K562 (cell line): Measurements from ENCODE around the gene KRI1. TPM values are rescaled to one million over a fixed set of nuclear protein-coding genes. Genes with fewer than 3 reads are reported as not detected.

Experiments
- BCOR ChIP-seq: fragments of 450-650 bp; IDR thresholded peaks from 2 replicates; pipeline ENCODE4 v1.6.1; 2016
- CBX1 ChIP-seq: sonication (generic); IDR thresholded peaks from 2 replicates; pipeline ENCODE4 v1.6.1; 2016; ENCODE audit warnings: antibody characterized with exemption, low read depth, mild to moderate bottlenecking
- CCAR2 ChIP-seq: fragments of 200-400 bp; formaldehyde crosslinking; IDR thresholded peaks from 2 replicates; pipeline ENCODE4 v1.6.1; 2017; ENCODE audit warnings: mild to moderate bottlenecking, low read depth, low read length
- CTCFL ChIP-seq: IDR thresholded peaks from 2 replicates; pipeline ENCODE4 v1.6.1; 2011; ENCODE audit warnings: borderline replicate concordance, low read depth, mild to moderate bottlenecking, moderate library complexity, low read length; ENCODE audit not compliant: insufficient read depth, poor library complexity, severe bottlenecking
- CXXC5 ChIP-seq: fragments of 250-450 bp; sonication (Bioruptor Pico); IDR thresholded peaks from 2 replicates; pipeline ENCODE4 v1.8.0; 2022; ENCODE audit warnings: inconsistent platforms, mild to moderate bottlenecking, moderate library complexity
- DACH1 ChIP-seq: fragments of 450-650 bp; IDR thresholded peaks from 2 replicates; pipeline ENCODE4 v1.6.1; 2018; ENCODE audit not compliant: partially characterized antibody
- DDX20 ChIP-seq: fragments of 450-650 bp; IDR thresholded peaks from 2 replicates; pipeline ENCODE4 v1.6.1; 2016; ENCODE audit warnings: missing genetic modification characterization, low read depth, mild to moderate bottlenecking, missing compliant biosample characterization, moderate library complexity
- DEAF1 ChIP-seq: fragments of 450-650 bp; formaldehyde crosslinking; IDR thresholded peaks from 2 replicates; pipeline ENCODE4 v1.4.0; 2020; ENCODE audit warnings: mild to moderate bottlenecking, moderate library complexity
- GATAD2B ChIP-seq: fragments of 450-650 bp; IDR thresholded peaks from 2 replicates; pipeline ENCODE4 v1.6.1; 2017; ENCODE audit warnings: mild to moderate bottlenecking, borderline replicate concordance
- JUNB ChIP-seq: fragments of 450-650 bp; formaldehyde crosslinking; conservative IDR thresholded peaks from 2 replicates; pipeline ENCODE4 v1.4.0; 2020; ENCODE audit warnings: mild to moderate bottlenecking
- KAT2B ChIP-seq: IDR thresholded peaks from one replicate; pipeline ENCODE4 v1.6.1; 2012; ENCODE audit warnings: low read depth, mild to moderate bottlenecking, control low read depth, inconsistent platforms, low read length, moderate library complexity
- KDM5B ChIP-seq: fragments of 200-600 bp; sonication (generic); IDR thresholded peaks from 2 replicates; pipeline ENCODE4 v1.6.1; 2012; ENCODE audit warnings: low read depth, mild to moderate bottlenecking, moderate library complexity, low read length, control low read depth, inconsistent platforms; ENCODE audit not compliant: insufficient replicate concordance
- NCOA1 ChIP-seq: fragments of 450-650 bp; IDR thresholded peaks from 2 replicates; pipeline ENCODE4 v1.6.1; 2016; ENCODE audit warnings: low read depth
- NFXL1 ChIP-seq: fragments of 450-650 bp; formaldehyde crosslinking; IDR thresholded peaks from 2 replicates; pipeline ENCODE4 v1.4.0; 2021; ENCODE audit warnings: mild to moderate bottlenecking
- PHF21A ChIP-seq: fragments of 450-650 bp; IDR thresholded peaks from 2 replicates; pipeline ENCODE4 v1.6.1; 2017; ENCODE audit warnings: low read depth, borderline replicate concordance
- POLR2AphosphoS2 ChIP-seq: IDR thresholded peaks from 2 replicates; pipeline ENCODE4 v1.6.1; 2012; ENCODE audit warnings: low read length, improper control_type of control experiment
- RCOR1 ChIP-seq, 2 experiments: IDR thresholded peaks; 2 replicates each; pipeline ENCODE4 v1.6.1; 2012; ENCODE audit warnings: low read depth in 2 of 2, low read length in 2 of 2, borderline replicate concordance in 1 of 2, improper control_type of control experiment in 1 of 2
- SMARCA5 ChIP-seq: fragments of 450-650 bp; IDR thresholded peaks from 2 replicates; pipeline ENCODE4 v1.6.1; 2016
- TCF7 ChIP-seq: sonication (generic); IDR thresholded peaks from 2 replicates; pipeline ENCODE4 v1.6.1; 2016; ENCODE audit warnings: antibody characterized with exemption, borderline replicate concordance
- ZBTB8A ChIP-seq: fragments of 450-650 bp; IDR thresholded peaks from 2 replicates; pipeline ENCODE4 v1.6.1; 2018; ENCODE audit warnings: mild to moderate bottlenecking, moderate library complexity; ENCODE audit not compliant: partially characterized antibody
- polyA plus RNA-seq, 8 experiments: library from polyadenylated mRNA; depleted of rRNA in 4 of 8; stranded (reverse) in 5 of 8; unstranded in 3 of 8; fragments of >200 nt; fragmentation: Nextera tagmentation in 2 of 8; fragmentation: Illumina TruSeq in 1 of 8; extraction: Ambion mirVana in 2 of 8; extraction: Trizol in 1 of 8; gene quantifications; 2 replicates each; pipeline versions ENCODE4 v1.2.1 to v1.2.3, GENCODE V29; 2011 to 2014; ENCODE audit warnings: inconsistent platforms in 1 of 8, missing spikeins in 1 of 8
- total RNA-seq, 7 experiments: library from RNA; depleted of rRNA in 6 of 7; stranded (reverse); fragments of >200 nt in 6 of 7; fragmentation: Illumina TruSeq in 2 of 7; extraction: Trizol in 2 of 7; gene quantifications; 2 replicates each; pipeline versions ENCODE4 v1.2.1 to v1.2.3, GENCODE V29; 2011 to 2021; ENCODE audit warnings: low replicate concordance in 1 of 7
- TF ChIP-seq, protein P1 (sequence below), 2 experiments: IDR thresholded peaks; 2 replicates each; pipeline ENCODE4 v1.6.1; 2011; ENCODE audit warnings: borderline replicate concordance in 1 of 2, control low read depth in 1 of 2, low read depth in 1 of 2, low read length in 1 of 2, mild to moderate bottlenecking in 1 of 2, mixed read lengths in 1 of 2, moderate library complexity in 1 of 2; ENCODE audit not compliant: insufficient read depth in 1 of 2, insufficient read length in 1 of 2, poor library complexity in 1 of 2, severe bottlenecking in 1 of 2; ENCODE audit errors: extremely low read depth in 1 of 2
- TF ChIP-seq, protein P2 (sequence below): sonication (generic); formaldehyde crosslinking; IDR thresholded peaks from 2 replicates; pipeline ENCODE4 v1.9.0; 2022; ENCODE audit warnings: mild to moderate bottlenecking, missing genetic modification reagents

KRI1 gene
- total and polyA plus RNA-seq, 9 of the 15 experiments (the other 6 are each of a cell fraction or from before 2014, with no cell fraction given), result 1.1 to 50.7 (median 24.7) TPM

DNA sequence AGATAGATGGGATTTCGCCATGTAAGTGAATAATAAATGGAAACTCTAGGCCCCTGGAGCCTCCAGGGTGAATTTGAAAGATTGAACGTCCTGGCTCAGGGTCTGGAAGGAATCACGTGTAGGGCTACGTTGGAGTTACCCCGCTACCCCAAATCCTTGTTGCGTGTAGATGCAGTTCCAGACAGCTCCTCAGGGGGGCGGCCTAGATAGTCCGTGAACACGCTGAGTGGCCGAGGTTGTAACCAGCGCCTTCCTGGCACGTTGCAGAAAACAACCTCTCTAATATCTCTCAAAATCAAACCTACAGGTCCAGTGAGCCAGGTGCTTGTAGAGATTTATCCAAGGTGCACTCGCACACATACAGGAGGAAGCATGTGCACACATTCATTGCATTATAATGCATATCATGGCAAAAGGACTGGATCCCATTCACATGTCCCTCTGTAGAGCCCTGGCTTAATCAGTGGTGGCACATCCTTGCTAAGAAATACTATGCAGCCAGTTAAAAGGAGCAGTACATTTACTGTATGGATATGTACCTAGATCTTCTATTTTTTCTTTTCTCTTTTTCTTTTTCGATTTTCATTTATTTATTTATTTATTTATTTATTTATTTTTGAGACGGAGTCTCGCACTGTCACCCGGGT, 60.1 kb downstream of the KRI1 start (continued):
- TF ChIP-seq CTCFL, result peak; percentile 81
- TF ChIP-seq CBX1, result peak; percentile 56; the same call in 1 of the 2 replicates
- TF ChIP-seq PHF21A, result no peak
- TF ChIP-seq TCF7, result no peak
- TF ChIP-seq, protein P1, sequence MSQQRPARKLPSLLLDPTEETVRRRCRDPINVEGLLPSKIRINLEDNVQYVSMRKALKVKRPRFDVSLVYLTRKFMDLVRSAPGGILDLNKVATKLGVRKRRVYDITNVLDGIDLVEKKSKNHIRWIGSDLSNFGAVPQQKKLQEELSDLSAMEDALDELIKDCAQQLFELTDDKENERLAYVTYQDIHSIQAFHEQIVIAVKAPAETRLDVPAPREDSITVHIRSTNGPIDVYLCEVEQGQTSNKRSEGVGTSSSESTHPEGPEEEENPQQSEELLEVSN (IDR thresholded peaks at IDR 0.05; ENCODE audit: borderline replicate concordance in 1 of 2, extremely low read depth in 1 of 2, insufficient read depth in 1 of 2, insufficient read length in 1 of 2, low read depth in 1 of 2, low read length in 1 of 2, poor library complexity in 1 of 2, severe bottlenecking in 1 of 2), result peak; percentile 17 to 58
- no peak for TF ChIP-seq SMARCA5
- TF ChIP-seq DEAF1 (CRISPR knock-in tag), result no peak
- no peak for TF ChIP-seq DDX20 (tag)
- no peak for TF ChIP-seq ZBTB8A
- no peak for TF ChIP-seq KDM5B
- TF ChIP-seq, protein P2, sequence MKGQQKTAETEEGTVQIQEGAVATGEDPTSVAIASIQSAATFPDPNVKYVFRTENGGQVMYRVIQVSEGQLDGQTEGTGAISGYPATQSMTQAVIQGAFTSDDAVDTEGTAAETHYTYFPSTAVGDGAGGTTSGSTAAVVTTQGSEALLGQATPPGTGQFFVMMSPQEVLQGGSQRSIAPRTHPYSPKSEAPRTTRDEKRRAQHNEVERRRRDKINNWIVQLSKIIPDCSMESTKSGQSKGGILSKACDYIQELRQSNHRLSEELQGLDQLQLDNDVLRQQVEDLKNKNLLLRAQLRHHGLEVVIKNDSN (CRISPR knock-in tag), result peak; percentile 73
- TF ChIP-seq JUNB, result no peak
- TF ChIP-seq NCOA1, result no peak
- TF ChIP-seq KAT2B, result no peak
- 0 out of 2 replicates have a peak, but pooled peaks have one; percentile 34 for TF ChIP-seq BCOR
- 0 out of 4 replicates have a peak, but pooled peaks of 1 of the 2 experiments have one; percentile 15 for TF ChIP-seq RCOR1 (IDR thresholded peaks at IDR 0.05; ENCODE audit: borderline replicate concordance in 1 of 2, low read depth in 2 of 2, low read length in 2 of 2)
- TF ChIP-seq GATAD2B, result no peak
- TF ChIP-seq POLR2AphosphoS2, result no peak
- TF ChIP-seq CXXC5, result peak; percentile 46; the same call in 1 of the 2 replicates
- TF ChIP-seq CCAR2, result no peak
- no peak for TF ChIP-seq NFXL1 (CRISPR knock-in tag)
- no peak for TF ChIP-seq DACH1
